Omental fat pad (tissue), 4 donors: Measurements from ENCODE around the gene HERC5. TPM values are rescaled to one million over a fixed set of nuclear protein-coding genes. Genes with fewer than 3 reads are reported as not detected.
"Not testable (repeated sequence)": the region's sequence is repeated elsewhere in the genome, so short reads cannot be mapped to it uniquely, and the experiment has no call there.

Experiments
- ATAC-seq: fragments of 150-250 bp; one replicate; pipeline ENCODE4 v1.9.1; 2016; ENCODE audit warnings: mild to moderate bottlenecking, moderate library complexity; ENCODE audit not compliant: low FRiP score
- DNase-seq: peaks from one replicate; pipeline ENCODE4 v3.0.0-alpha.2; 2019; ENCODE audit warnings: low spot score
- CTCF ChIP-seq, 3 donors: fragments of 450-650 bp; IDR thresholded peaks; one replicate each; pipeline ENCODE4 v1.5.1; 2016 to 2017; ENCODE audit warnings: antibody characterized with exemption in 3 of 3, mild to moderate bottlenecking in 3 of 3, moderate library complexity in 2 of 3
- total RNA-seq, 4 donors: library from RNA; depleted of rRNA; stranded (reverse); fragments of >200 nt; gene quantifications; one replicate each; pipeline ENCODE4 v1.1.0, GENCODE V29; 2016

HERC5 gene
- total RNA-seq, 4 donors from 2014 or later: 4.5 to 12.8 (median 5.7) TPM

GRCh38 chr4:88537709-88538108 lies 80.8 kb downstream of the HERC5 start:
- ATAC-seq (no peak), DNase-seq (no peak)
- TF ChIP-seq CTCF (IDR thresholded peaks at IDR 0.05): no peak

- not testable (repeated sequence) for ATAC-seq
- peak; percentile 59 for DNase-seq
Measured at GRCh38 chr4:88539322-88540068, 82.6 kb downstream of the HERC5 start.

GRCh38 chr4:88549815-88550214 lies 92.9 kb downstream of the HERC5 start:
- no peak for ATAC-seq
- no peak for DNase-seq
- no peak for TF ChIP-seq CTCF (IDR thresholded peaks at IDR 0.05)

Other genes starting within 250 kb of the HERC5 start
- 10 to 100 TPM; 13.0 to 18.4 (median 13.9) TPM for gene PPM1K, start 172.6 kb upstream of the HERC5 start, total RNA-seq
- gene HERC6, start 78.3 kb upstream of the HERC5 start, total RNA-seq: 10 to 100 TPM in 2 of 4 donors, 1 to 10 TPM in 2; 3.1 to 21.6 (median 8.7) TPM
- 100 to 1,000 TPM in 1 of 4 donors, 10 to 100 TPM in 3; 78.5 to 101 (median 86.1) TPM for gene PYURF, start 66.7 kb downstream of the HERC5 start, total RNA-seq
- 10 to 100 TPM; 21.3 to 48.7 (median 33.6) TPM for gene HERC3, start 135.4 kb downstream of the HERC5 start, total RNA-seq
- 10 to 100 TPM in 1 of 4 donors, 1 to 10 TPM in 3; 6.8 to 13.7 (median 8.3) TPM for gene NAP1L5, start 240.7 kb downstream of the HERC5 start, total RNA-seq